ENCODE measurements around the gene DCN. TPM values are rescaled to one million over a fixed set of nuclear protein-coding genes. Genes with fewer than 3 reads are reported as not detected.

DCN gene
- total RNA-seq, 4 donors from 2014 or later, result 50.1 to 1,296 (median 333) TPM

DNA sequence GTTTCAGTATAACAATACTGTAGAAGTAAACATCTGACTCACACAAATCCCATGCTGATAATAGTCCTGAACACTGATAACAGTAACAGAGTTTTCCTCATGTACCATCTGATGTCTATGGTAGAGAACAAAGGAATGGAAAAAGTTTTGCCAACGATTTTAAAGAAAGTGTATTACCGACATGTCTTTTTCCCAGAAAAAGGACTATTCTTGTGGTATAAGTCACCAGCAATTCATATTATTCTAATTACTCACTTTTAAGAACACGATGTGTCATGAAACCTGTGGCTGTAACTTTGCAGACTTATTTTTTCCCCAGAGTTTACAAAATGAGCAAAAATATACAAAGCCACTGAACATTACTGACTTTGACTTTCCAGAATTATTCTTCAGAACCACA is 40.1 kb upstream of the DCN start:
- Histone ChIP-seq H3K27ac (peak overlapping the region in 2 of 4 donors; percentile 19 to 26), H3K36me3 (no peaks in the 10 kb centered on the region), H3K4me1 (peaks cover 0 to 19% (median 0%) of the 10 kb centered on the region in 3 donors), H3K4me3 (no peak overlapping the region), H3K9me3 (no peaks in the 10 kb centered on the region), H3K27me3 (no peaks in the 10 kb centered on the region)
- DNase-seq, result no peak
- TF ChIP-seq, protein P1, sequence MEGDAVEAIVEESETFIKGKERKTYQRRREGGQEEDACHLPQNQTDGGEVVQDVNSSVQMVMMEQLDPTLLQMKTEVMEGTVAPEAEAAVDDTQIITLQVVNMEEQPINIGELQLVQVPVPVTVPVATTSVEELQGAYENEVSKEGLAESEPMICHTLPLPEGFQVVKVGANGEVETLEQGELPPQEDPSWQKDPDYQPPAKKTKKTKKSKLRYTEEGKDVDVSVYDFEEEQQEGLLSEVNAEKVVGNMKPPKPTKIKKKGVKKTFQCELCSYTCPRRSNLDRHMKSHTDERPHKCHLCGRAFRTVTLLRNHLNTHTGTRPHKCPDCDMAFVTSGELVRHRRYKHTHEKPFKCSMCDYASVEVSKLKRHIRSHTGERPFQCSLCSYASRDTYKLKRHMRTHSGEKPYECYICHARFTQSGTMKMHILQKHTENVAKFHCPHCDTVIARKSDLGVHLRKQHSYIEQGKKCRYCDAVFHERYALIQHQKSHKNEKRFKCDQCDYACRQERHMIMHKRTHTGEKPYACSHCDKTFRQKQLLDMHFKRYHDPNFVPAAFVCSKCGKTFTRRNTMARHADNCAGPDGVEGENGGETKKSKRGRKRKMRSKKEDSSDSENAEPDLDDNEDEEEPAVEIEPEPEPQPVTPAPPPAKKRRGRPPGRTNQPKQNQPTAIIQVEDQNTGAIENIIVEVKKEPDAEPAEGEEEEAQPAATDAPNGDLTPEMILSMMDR (IDR thresholded peaks at IDR 0.05), result no peak
- TF ChIP-seq POLR2A (IDR thresholded peaks at IDR 0.05), result no peak
- 65 to 66% methylated on average over 3 of the region's 3 CpGs for WGBS, 2 donors
- intact Hi-C loops (cut with DNase I), result no loop called here

DNA sequence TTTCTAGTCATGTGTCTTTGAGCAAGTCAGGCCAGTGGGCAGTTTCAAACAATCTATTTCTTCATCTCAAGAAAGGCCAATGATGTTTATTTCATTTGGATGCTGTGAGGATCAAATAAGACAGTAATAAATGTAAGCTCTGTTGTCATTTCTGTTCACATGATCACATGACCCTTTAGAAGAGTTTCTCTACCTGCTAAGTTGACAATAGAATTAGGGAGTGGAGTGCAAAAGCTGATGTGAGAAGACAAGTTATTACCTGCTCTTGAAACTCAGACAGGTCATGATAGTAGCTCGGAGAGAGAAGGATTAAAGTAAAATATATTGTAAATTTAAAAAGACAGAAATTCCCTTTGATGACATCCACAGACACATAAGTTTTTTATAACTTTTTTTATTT is 37.3 kb upstream of the DCN start:
- intact Hi-C loops (cut with DNase I), result no loop called here
- no peaks in the 10 kb centered on the region for H3K27me3 ChIP-seq
- WGBS, 2 donors, result 32 to 34% methylated on average over 1 of the region's 1 CpG
- no peaks in the 10 kb centered on the region for H3K9me3 ChIP-seq
- H3K4me1 ChIP-seq, result peaks cover 0 to 12% (median 0%) of the 10 kb centered on the region in 3 donors
- H3K27ac ChIP-seq, result peak overlapping the region in 3 of 4 donors; percentile 30 to 69 (median 59)
- no peak for DNase-seq
- no peak for TF ChIP-seq POLR2A (IDR thresholded peaks at IDR 0.05)
- TF ChIP-seq, protein P1 (IDR thresholded peaks at IDR 0.05), result no peak
- H3K36me3 ChIP-seq, result no peaks in the 10 kb centered on the region
- no peak overlapping the region for H3K4me3 ChIP-seq

DNA sequence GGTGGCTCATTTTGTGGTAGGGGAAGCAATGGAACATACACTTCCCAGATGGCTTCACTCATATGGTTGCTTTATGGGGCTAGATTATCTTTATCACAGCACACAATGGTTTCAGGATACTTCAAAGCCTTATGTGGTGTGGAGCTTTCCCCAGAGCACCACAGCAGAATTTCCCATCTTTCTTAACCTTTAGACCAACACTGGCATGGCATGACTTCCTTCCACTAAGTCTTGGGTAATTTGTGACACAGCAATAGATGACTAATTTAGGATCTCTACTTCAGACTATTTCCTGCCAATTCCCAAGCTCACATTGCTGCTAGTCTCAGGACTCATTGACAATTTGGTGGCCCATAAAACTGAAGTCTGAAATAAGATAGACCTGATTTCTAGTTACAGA is 36.9 kb upstream of the DCN start:
- Histone ChIP-seq H3K9me3 (no peaks in the 10 kb centered on the region), H3K27ac (peak overlapping the region in 3 of 4 donors; percentile 30 to 69 (median 59)), H3K27me3 (no peaks in the 10 kb centered on the region), H3K36me3 (no peaks in the 10 kb centered on the region), H3K4me3 (no peak overlapping the region), H3K4me1 (peaks cover 0 to 11% (median 0%) of the 10 kb centered on the region in 3 donors)
- intact Hi-C loops (cut with DNase I), result no loop called here
- no peak for DNase-seq
- no peak for TF ChIP-seq POLR2A (IDR thresholded peaks at IDR 0.05)
- TF ChIP-seq, protein P1 (IDR thresholded peaks at IDR 0.05), result no peak

DNA sequence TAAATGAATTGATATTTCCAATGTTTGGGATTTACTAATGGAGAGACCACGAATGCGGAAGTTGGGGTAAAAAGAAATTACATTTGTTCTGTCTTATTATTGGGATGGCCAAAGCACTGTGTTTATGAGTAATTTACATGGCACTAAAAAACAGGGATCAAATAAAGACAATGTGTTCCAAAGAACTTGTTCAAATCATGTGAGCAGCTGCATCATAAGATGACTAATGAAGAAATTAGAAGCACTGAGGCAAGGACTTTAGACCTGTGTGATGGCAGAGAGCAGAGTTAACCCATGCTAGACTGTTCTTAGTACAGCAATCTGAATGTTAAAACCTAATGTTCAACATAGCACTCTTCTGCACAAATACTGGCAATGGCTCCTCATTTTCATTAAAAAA is 34.3 kb upstream of the DCN start:
- no peaks in the 10 kb centered on the region for H3K9me3 ChIP-seq
- WGBS, 2 donors, result 94% methylated on average over 2 of the region's 2 CpGs
- no peaks in the 10 kb centered on the region for H3K36me3 ChIP-seq
- intact Hi-C loops (cut with DNase I), result no loop called here
- no peak overlapping the region for H3K4me3 ChIP-seq
- H3K27me3 ChIP-seq, result no peaks in the 10 kb centered on the region
- no peak overlapping the region for H3K27ac ChIP-seq
- TF ChIP-seq POLR2A (IDR thresholded peaks at IDR 0.05), result no peak
- TF ChIP-seq, protein P1 (IDR thresholded peaks at IDR 0.05), result no peak
- H3K4me1 ChIP-seq, result peaks cover 0 to 8% (median 0%) of the 10 kb centered on the region in 3 donors
- DNase-seq, result no peak

DNA sequence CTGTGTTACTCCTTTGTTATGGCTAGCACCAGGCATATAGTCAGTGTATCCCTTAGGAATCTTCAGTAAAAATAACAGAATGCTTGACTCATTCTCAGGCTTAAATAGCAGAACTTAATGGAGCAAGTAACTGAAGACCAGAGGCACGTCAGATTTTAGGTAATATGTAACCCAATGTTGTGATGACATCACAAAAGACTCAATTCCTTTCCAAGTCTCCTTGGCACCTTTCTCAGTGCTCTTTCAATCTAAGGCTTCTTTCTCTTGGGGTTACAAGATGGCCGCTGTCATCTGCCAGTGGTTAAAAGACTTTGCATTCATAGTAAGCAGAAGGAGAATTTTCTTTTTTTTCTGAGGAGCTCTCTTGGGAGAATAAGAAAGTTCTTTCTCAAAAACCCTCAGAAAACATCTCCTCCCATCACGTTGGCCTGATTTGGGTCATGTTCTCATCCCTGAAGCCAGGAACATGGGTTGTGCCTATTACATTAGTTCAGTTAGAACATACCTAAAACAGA is 33.4 kb upstream of the DCN start:
- Histone ChIP-seq H3K27me3 (no peaks in the 10 kb centered on the region), H3K36me3 (no peaks in the 10 kb centered on the region), H3K4me3 (no peak overlapping the region), H3K9me3 (no peaks in the 10 kb centered on the region), H3K4me1 (peaks cover 0 to 8% (median 0%) of the 10 kb centered on the region in 3 donors), H3K27ac (no peak overlapping the region)
- no peak for TF ChIP-seq POLR2A (IDR thresholded peaks at IDR 0.05)
- TF ChIP-seq, protein P1 (IDR thresholded peaks at IDR 0.05), result no peak
- 65 to 69% methylated on average over 3 of the region's 3 CpGs for WGBS, 2 donors
- intact Hi-C loops (cut with DNase I), result no loop called here
- no peak for DNase-seq
